KOPT-K1 (cell line): Measurements from ENCODE around the gene TP53RK.

Source experiments
- H3K27ac ChIP-seq: fragments of 200-600 bp; sonication (generic); 2 replicates; pipeline ENCODE4 v1.5.1; 2016; ENCODE audit warnings: antibody characterized with exemption, mild to moderate bottlenecking, low read depth, low read length; ENCODE audit not compliant: poor library complexity, severe bottlenecking
- H3K36me3 ChIP-seq: fragments of 200-600 bp; sonication (generic); 2 replicates; pipeline ENCODE4 v1.5.1; 2017; ENCODE audit warnings: antibody characterized with exemption, mild to moderate bottlenecking, low read length, moderate library complexity; ENCODE audit not compliant: insufficient read depth
- H3K9me3 ChIP-seq: fragments of 200-600 bp; sonication (generic); 2 replicates; pipeline ENCODE4 v1.5.1; 2017; ENCODE audit warnings: antibody characterized with exemption, low read length, mild to moderate bottlenecking; ENCODE audit not compliant: insufficient read depth, poor library complexity, severe bottlenecking

The TP53RK gene

GRCh38 chr20:46635514-46636136 lies 53.6 kb downstream of the TP53RK start:
- Histone ChIP-seq H3K36me3 (no peaks in the 10 kb centered on the region), H3K27ac (no peak overlapping the region), H3K9me3 (no peaks in the 10 kb centered on the region)

GRCh38 chr20:46634528-46634927 lies 54.7 kb downstream of the TP53RK start:
- H3K27ac ChIP-seq = no peak overlapping the region
- H3K36me3 ChIP-seq = no peaks in the 10 kb centered on the region

More at GRCh38 chr20:46634528-46634927, 54.7 kb downstream of the TP53RK start:
- peaks cover 4% of the 10 kb centered on the region for H3K9me3 ChIP-seq
